ENCODE results near the gene HSPBP1. TPM values are rescaled to one million over a fixed set of nuclear protein-coding genes. Genes with fewer than 3 reads are reported as not detected.

HSPBP1 gene
- total and polyA plus RNA-seq, 9 of the 15 experiments (the other 6 are each of a cell fraction or from before 2014, with no cell fraction given) = 0.83 to 81.3 (median 21.8) TPM

DNA sequence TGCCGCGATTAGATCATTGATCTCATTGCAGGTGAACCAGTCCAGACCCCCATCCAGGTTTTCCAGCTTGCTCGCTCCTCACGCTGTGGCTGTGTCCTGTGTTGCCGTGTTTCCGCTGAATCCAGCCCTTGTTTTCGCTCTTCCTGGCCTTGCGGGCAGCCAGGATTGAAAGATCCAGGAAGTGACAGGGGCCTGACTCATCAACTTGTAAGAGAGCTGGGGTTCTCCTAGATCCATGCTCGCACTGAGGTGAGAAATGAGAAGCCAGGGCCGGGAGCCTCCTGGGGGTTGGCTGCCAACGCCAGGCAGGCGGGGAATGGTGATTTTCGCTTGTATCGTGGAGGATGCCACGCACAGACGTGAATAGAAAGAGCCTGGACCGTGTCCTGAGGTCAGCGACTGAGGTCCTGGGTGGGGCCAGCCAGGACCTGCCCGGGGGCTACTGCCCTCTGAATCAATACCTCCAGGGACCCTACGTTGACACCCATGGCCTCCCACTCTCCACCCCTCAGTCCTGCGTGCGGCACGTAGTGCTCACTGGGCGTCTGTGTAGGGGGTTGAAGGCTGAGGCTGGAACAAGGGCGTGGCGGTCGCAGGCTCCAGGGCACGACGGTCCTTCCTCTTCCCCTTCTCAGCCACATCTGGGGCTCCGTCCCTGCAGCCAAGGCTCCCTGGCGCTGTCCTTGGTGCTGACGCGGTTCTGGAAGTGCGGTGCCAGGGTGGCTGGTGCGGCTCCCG is 63.3 kb downstream of the HSPBP1 start (continued):
- TF ChIP-seq, protein P1, sequence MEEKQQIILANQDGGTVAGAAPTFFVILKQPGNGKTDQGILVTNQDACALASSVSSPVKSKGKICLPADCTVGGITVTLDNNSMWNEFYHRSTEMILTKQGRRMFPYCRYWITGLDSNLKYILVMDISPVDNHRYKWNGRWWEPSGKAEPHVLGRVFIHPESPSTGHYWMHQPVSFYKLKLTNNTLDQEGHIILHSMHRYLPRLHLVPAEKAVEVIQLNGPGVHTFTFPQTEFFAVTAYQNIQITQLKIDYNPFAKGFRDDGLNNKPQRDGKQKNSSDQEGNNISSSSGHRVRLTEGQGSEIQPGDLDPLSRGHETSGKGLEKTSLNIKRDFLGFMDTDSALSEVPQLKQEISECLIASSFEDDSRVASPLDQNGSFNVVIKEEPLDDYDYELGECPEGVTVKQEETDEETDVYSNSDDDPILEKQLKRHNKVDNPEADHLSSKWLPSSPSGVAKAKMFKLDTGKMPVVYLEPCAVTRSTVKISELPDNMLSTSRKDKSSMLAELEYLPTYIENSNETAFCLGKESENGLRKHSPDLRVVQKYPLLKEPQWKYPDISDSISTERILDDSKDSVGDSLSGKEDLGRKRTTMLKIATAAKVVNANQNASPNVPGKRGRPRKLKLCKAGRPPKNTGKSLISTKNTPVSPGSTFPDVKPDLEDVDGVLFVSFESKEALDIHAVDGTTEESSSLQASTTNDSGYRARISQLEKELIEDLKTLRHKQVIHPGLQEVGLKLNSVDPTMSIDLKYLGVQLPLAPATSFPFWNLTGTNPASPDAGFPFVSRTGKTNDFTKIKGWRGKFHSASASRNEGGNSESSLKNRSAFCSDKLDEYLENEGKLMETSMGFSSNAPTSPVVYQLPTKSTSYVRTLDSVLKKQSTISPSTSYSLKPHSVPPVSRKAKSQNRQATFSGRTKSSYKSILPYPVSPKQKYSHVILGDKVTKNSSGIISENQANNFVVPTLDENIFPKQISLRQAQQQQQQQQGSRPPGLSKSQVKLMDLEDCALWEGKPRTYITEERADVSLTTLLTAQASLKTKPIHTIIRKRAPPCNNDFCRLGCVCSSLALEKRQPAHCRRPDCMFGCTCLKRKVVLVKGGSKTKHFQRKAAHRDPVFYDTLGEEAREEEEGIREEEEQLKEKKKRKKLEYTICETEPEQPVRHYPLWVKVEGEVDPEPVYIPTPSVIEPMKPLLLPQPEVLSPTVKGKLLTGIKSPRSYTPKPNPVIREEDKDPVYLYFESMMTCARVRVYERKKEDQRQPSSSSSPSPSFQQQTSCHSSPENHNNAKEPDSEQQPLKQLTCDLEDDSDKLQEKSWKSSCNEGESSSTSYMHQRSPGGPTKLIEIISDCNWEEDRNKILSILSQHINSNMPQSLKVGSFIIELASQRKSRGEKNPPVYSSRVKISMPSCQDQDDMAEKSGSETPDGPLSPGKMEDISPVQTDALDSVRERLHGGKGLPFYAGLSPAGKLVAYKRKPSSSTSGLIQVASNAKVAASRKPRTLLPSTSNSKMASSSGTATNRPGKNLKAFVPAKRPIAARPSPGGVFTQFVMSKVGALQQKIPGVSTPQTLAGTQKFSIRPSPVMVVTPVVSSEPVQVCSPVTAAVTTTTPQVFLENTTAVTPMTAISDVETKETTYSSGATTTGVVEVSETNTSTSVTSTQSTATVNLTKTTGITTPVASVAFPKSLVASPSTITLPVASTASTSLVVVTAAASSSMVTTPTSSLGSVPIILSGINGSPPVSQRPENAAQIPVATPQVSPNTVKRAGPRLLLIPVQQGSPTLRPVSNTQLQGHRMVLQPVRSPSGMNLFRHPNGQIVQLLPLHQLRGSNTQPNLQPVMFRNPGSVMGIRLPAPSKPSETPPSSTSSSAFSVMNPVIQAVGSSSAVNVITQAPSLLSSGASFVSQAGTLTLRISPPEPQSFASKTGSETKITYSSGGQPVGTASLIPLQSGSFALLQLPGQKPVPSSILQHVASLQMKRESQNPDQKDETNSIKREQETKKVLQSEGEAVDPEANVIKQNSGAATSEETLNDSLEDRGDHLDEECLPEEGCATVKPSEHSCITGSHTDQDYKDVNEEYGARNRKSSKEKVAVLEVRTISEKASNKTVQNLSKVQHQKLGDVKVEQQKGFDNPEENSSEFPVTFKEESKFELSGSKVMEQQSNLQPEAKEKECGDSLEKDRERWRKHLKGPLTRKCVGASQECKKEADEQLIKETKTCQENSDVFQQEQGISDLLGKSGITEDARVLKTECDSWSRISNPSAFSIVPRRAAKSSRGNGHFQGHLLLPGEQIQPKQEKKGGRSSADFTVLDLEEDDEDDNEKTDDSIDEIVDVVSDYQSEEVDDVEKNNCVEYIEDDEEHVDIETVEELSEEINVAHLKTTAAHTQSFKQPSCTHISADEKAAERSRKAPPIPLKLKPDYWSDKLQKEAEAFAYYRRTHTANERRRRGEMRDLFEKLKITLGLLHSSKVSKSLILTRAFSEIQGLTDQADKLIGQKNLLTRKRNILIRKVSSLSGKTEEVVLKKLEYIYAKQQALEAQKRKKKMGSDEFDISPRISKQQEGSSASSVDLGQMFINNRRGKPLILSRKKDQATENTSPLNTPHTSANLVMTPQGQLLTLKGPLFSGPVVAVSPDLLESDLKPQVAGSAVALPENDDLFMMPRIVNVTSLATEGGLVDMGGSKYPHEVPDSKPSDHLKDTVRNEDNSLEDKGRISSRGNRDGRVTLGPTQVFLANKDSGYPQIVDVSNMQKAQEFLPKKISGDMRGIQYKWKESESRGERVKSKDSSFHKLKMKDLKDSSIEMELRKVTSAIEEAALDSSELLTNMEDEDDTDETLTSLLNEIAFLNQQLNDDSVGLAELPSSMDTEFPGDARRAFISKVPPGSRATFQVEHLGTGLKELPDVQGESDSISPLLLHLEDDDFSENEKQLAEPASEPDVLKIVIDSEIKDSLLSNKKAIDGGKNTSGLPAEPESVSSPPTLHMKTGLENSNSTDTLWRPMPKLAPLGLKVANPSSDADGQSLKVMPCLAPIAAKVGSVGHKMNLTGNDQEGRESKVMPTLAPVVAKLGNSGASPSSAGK (IDR thresholded peaks at IDR 0.05) = no peak; the same call in 1 of the 2 replicates
- no peak for TF ChIP-seq PHB (CRISPR knock-in tag; IDR thresholded peaks at IDR 0.05)
- TF ChIP-seq POLR3A (IDR thresholded peaks at IDR 0.05; ENCODE audit: borderline replicate concordance, extremely low read depth, insufficient read depth, insufficient read length) = no peak
- TF ChIP-seq NCOA1 (IDR thresholded peaks at IDR 0.05; ENCODE audit: low read depth) = peak; percentile 78
- no peak for TF ChIP-seq ZNF695 (CRISPR knock-in tag; IDR thresholded peaks at IDR 0.05)
- no peak; the same call in 1 of the 2 replicates for TF ChIP-seq ZBTB17 (CRISPR knock-in tag; IDR thresholded peaks at IDR 0.05)
- TF ChIP-seq CTBP1 (IDR thresholded peaks at IDR 0.05; ENCODE audit: borderline replicate concordance) = peak; percentile 88; the same call in 1 of the 2 replicates
- TF ChIP-seq FOXJ2 (tag; IDR thresholded peaks at IDR 0.05) = peak; percentile 88
- TF ChIP-seq DNMT1 (IDR thresholded peaks at IDR 0.05) = no peak
- TF ChIP-seq SRSF9 (IDR thresholded peaks at IDR 0.05; ENCODE audit: borderline replicate concordance, low read depth, low read length) = no peak
- peak; percentile 38; the same call in 1 of the 2 replicates for TF ChIP-seq ZNF75A (CRISPR knock-in tag; IDR thresholded peaks at IDR 0.05)
- peak; percentile 88 for TF ChIP-seq MTA1 (IDR thresholded peaks at IDR 0.05; ENCODE audit: borderline replicate concordance)
- TF ChIP-seq, protein P2, sequence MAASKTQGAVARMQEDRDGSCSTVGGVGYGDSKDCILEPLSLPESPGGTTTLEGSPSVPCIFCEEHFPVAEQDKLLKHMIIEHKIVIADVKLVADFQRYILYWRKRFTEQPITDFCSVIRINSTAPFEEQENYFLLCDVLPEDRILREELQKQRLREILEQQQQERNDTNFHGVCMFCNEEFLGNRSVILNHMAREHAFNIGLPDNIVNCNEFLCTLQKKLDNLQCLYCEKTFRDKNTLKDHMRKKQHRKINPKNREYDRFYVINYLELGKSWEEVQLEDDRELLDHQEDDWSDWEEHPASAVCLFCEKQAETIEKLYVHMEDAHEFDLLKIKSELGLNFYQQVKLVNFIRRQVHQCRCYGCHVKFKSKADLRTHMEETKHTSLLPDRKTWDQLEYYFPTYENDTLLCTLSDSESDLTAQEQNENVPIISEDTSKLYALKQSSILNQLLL (CRISPR knock-in tag; IDR thresholded peaks at IDR 0.05; ENCODE audit: borderline replicate concordance) = no peak
- no peak for TF ChIP-seq SMARCC2 (IDR thresholded peaks at IDR 0.05; ENCODE audit: low read depth)
- TF ChIP-seq, protein P3, sequence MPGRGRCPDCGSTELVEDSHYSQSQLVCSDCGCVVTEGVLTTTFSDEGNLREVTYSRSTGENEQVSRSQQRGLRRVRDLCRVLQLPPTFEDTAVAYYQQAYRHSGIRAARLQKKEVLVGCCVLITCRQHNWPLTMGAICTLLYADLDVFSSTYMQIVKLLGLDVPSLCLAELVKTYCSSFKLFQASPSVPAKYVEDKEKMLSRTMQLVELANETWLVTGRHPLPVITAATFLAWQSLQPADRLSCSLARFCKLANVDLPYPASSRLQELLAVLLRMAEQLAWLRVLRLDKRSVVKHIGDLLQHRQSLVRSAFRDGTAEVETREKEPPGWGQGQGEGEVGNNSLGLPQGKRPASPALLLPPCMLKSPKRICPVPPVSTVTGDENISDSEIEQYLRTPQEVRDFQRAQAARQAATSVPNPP (IDR thresholded peaks at IDR 0.05; ENCODE audit: borderline replicate concordance, insufficient read depth, insufficient read length) = no peak
